ENCODE results near the gene MOB3A. TPM values are rescaled to one million over a fixed set of nuclear protein-coding genes. Genes with fewer than 3 reads are reported as not detected.
A peak's percentile ranks its signal among the peaks of the same experiment; 100 is the strongest.

The MOB3A gene
- total and polyA plus RNA-seq, 10 of the 15 experiments (the other 5 are each of a cell fraction or from before 2014, with no cell fraction given): 7.5 to 229 (median 79.4) TPM

DNA sequence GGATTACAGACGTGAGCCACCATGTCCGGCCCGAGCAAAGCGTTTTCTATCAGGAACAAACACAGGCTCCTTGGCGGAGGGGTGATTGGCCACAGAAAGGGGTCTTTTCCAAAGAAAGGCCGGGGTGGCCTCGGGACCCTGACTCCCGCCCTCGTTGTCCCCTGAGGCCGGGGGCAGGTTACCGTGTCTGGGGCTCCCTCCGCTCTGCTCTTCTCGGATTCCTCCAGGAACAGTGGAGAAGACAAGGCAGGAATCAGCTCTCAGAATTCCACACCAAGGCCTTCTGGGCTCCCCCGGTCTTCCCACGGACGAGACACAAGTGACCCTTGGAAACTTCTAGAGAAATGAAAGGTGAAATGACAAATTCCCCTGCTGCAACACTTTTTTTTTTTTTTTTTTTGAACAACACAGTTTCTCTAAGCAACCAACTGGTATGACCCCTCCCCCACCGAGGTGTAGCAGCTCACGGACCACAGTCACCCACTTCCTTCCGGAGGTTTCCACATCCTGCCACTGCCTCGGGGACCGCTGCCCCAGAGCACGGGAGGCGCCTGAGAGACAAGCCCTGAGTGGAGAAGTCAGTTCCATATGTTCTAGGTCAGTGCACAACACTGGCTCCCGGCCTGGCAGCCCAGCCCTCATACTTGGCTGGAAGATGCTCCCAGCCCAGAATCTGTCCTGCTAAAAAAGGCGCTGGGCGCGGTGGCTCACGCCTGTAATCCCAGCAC is 11.0 kb downstream of the MOB3A start (continued):
- TF ChIP-seq, protein P1, sequence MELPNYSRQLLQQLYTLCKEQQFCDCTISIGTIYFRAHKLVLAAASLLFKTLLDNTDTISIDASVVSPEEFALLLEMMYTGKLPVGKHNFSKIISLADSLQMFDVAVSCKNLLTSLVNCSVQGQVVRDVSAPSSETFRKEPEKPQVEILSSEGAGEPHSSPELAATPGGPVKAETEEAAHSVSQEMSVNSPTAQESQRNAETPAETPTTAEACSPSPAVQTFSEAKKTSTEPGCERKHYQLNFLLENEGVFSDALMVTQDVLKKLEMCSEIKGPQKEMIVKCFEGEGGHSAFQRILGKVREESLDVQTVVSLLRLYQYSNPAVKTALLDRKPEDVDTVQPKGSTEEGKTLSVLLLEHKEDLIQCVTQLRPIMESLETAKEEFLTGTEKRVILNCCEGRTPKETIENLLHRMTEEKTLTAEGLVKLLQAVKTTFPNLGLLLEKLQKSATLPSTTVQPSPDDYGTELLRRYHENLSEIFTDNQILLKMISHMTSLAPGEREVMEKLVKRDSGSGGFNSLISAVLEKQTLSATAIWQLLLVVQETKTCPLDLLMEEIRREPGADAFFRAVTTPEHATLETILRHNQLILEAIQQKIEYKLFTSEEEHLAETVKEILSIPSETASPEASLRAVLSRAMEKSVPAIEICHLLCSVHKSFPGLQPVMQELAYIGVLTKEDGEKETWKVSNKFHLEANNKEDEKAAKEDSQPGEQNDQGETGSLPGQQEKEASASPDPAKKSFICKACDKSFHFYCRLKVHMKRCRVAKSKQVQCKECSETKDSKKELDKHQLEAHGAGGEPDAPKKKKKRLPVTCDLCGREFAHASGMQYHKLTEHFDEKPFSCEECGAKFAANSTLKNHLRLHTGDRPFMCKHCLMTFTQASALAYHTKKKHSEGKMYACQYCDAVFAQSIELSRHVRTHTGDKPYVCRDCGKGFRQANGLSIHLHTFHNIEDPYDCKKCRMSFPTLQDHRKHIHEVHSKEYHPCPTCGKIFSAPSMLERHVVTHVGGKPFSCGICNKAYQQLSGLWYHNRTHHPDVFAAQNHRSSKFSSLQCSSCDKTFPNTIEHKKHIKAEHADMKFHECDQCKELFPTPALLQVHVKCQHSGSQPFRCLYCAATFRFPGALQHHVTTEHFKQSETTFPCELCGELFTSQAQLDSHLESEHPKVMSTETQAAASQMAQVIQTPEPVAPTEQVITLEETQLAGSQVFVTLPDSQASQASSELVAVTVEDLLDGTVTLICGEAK (IDR thresholded peaks at IDR 0.05; ENCODE audit: borderline replicate concordance): peak; percentile 91; the same call in 1 of the 2 replicates
- TF ChIP-seq NFIC (IDR thresholded peaks at IDR 0.05; ENCODE audit: low read depth, low read length) (peak; percentile 96), ZBED1 (IDR thresholded peaks at IDR 0.05; ENCODE audit: borderline replicate concordance) (peak; percentile 94), ZNF24 (IDR thresholded peaks at IDR 0.05) (no peak), MTA3 (IDR thresholded peaks at IDR 0.05; ENCODE audit: borderline replicate concordance, low read length) (peak; percentile 93; the same call in 1 of the 2 replicates), TCF7 (IDR thresholded peaks at IDR 0.05; ENCODE audit: borderline replicate concordance) (no peak), RUNX3 (IDR thresholded peaks at IDR 0.05; ENCODE audit: low read length) (peak; percentile 99), NR2F1 (conservative IDR thresholded peaks at IDR 0.05) (peak; percentile 89), CHD2 (IDR thresholded peaks at IDR 0.05; ENCODE audit: borderline replicate concordance, low read depth, low read length) (peak; percentile 94), MYC (IDR thresholded peaks at IDR 0.05; ENCODE audit: insufficient read depth, insufficient read length, insufficient replicate concordance, low read length, severe bottlenecking) (no peak), IKZF1 (conservative IDR thresholded peaks at IDR 0.05) (peak; percentile 97), PML (IDR thresholded peaks at IDR 0.05; ENCODE audit: low read length) (peak; percentile 94; the same call in 1 of the 2 replicates), ZSCAN29 (IDR thresholded peaks at IDR 0.05) (peak; percentile 9; the same call in 1 of the 2 replicates), ZNF274 (IDR thresholded peaks at IDR 0.05; ENCODE audit: insufficient read depth, insufficient read length) (no peak)
- TF ChIP-seq, protein P2, sequence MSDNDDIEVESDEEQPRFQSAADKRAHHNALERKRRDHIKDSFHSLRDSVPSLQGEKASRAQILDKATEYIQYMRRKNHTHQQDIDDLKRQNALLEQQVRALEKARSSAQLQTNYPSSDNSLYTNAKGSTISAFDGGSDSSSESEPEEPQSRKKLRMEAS (IDR thresholded peaks at IDR 0.05; ENCODE audit: low read depth, low read length): peak; percentile 51; the same call in 1 of the 2 replicates
- TF ChIP-seq, protein P3, sequence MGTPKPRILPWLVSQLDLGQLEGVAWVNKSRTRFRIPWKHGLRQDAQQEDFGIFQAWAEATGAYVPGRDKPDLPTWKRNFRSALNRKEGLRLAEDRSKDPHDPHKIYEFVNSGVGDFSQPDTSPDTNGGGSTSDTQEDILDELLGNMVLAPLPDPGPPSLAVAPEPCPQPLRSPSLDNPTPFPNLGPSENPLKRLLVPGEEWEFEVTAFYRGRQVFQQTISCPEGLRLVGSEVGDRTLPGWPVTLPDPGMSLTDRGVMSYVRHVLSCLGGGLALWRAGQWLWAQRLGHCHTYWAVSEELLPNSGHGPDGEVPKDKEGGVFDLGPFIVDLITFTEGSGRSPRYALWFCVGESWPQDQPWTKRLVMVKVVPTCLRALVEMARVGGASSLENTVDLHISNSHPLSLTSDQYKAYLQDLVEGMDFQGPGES (IDR thresholded peaks at IDR 0.05): no peak
- TF ChIP-seq, protein P4, sequence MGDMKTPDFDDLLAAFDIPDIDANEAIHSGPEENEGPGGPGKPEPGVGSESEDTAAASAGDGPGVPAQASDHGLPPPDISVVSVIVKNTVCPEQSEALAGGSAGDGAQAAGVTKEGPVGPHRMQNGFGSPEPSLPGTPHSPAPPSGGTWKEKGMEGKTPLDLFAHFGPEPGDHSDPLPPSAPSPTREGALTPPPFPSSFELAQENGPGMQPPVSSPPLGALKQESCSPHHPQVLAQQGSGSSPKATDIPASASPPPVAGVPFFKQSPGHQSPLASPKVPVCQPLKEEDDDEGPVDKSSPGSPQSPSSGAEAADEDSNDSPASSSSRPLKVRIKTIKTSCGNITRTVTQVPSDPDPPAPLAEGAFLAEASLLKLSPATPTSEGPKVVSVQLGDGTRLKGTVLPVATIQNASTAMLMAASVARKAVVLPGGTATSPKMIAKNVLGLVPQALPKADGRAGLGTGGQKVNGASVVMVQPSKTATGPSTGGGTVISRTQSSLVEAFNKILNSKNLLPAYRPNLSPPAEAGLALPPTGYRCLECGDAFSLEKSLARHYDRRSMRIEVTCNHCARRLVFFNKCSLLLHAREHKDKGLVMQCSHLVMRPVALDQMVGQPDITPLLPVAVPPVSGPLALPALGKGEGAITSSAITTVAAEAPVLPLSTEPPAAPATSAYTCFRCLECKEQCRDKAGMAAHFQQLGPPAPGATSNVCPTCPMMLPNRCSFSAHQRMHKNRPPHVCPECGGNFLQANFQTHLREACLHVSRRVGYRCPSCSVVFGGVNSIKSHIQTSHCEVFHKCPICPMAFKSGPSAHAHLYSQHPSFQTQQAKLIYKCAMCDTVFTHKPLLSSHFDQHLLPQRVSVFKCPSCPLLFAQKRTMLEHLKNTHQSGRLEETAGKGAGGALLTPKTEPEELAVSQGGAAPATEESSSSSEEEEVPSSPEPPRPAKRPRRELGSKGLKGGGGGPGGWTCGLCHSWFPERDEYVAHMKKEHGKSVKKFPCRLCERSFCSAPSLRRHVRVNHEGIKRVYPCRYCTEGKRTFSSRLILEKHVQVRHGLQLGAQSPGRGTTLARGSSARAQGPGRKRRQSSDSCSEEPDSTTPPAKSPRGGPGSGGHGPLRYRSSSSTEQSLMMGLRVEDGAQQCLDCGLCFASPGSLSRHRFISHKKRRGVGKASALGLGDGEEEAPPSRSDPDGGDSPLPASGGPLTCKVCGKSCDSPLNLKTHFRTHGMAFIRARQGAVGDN (IDR thresholded peaks at IDR 0.05): peak; percentile 92

Measured in GM12878 (cell line).